GM21528 (cell line): ENCODE measurements around the gene EPHA10.
"Not testable (repeated sequence)": the region's sequence is repeated elsewhere in the genome, so short reads cannot be mapped to it uniquely, and the experiment has no call there.

Experiments
- ATAC-seq: cut with Tn5 transposase; IDR thresholded peaks from one replicate; pipeline ENCODE4 v1.9.1; 2021; ENCODE audit warnings: mild to moderate bottlenecking, moderate library complexity; ENCODE audit not compliant: unreplicated experiment, low FRiP score

The EPHA10 gene

GRCh38 chr1:37776946-37777516 is 12.1 kb upstream of the EPHA10 start:
- ATAC-seq, result no peak

- not testable (repeated sequence) for ATAC-seq
Observed at GRCh38 chr1:37771440-37771839, 6.5 kb upstream of the EPHA10 start.

DNA sequence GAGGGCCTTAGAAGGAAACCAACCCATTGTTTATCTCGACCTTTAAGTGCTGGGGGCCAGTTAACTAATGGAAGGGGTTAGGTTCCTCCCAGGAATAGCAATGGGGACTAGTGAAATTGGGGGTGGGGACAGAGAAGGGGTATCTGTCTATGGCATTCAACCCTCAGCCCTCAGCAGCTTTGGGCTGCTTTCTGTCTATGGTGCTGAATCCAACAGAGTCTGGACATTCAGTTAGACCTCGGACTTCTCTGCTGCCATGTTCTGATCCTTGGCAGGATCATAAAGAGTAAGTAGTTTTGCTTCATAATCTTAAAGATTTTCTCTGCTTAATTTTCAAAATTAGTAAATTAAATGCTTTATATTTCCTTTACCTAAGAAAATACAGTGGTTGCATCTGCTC is 2.6 kb upstream of the EPHA10 start:
- ATAC-seq, result no peak

DNA sequence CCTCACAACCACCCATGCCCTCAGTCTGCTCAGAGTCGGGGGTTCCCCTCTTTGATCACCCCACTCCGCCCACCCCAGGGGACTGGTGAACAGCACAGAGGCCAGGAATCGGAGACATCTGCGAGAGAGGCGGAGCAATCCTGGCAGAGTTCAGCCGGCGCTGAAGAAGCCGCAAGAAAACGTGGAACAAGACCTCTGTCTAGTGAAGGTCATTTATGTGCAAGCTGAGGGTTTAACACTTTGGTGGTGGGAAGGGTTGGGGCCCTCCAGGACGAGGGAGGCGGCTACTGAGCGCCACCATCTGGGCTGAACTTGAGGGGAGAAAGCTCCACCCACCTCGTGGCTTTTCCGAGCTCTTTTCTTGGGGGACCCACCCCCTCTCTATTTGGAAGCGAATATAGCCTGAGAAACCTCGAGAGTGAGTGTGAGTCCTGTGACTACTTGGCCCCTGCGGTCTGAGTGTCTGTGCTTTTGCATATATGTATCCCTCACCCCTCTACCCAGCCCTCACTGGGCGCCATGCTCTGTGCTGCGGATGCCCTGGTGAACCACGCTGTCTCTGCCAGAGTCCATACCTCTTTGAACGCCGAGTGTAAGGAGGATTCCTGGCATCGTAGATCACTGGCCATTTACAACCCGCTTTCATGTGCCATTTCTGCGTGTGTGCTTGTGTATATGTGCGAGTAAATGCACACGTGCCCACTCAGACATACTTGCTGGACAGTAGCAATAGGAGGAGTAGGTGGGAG is 1.2 kb upstream of the EPHA10 start:
- no peak for ATAC-seq

DNA sequence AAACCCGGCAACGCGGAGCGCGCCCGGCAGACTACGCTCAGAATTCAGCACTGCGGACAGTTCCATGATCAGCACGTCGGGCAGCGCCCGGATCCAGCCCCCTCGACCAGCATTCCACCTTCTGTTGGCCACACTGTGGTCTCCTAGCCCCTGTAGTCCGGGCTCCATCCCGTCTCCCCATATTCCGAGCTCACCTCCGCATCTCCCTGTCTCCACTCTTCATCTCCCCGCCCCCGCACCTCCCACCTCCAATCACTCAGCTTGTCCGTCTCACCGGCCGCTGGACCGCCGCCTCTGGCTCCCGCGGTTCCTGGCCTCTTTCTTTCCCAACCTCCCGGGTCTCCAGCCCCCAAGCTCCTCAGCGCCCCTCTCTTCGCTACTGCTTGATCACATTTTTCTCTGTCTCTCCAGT is 500 bp downstream of the EPHA10 start:
- no peak for ATAC-seq

GRCh38 chr1:37763791-37764413 is 1.0 kb downstream of the EPHA10 start:
- no peak for ATAC-seq

DNA sequence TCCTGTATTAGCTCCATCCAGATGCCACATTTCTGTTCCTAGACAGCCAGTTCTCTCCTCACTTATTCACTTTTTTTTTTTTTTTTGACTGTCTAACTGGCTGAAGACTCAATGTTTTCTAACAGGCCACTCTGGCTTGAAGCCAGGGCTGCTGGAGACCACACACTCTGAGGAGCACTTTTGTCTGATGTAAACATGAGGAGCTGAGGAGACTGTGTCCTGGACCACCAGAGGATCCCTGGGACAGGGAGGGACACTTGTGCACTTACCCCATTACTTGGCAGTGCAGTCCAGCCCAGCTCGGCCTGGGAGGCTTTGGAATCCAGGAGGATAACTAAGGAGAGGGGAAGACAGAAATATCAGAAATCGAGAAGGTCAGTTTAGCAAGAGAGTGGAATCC is 2.4 kb downstream of the EPHA10 start:
- no peak for ATAC-seq

GRCh38 chr1:37761416-37762095 is 3.4 kb downstream of the EPHA10 start:
- ATAC-seq, result no peak

- ATAC-seq, result no peak
Observed at GRCh38 chr1:37759451-37759850, 5.5 kb downstream of the EPHA10 start.

DNA sequence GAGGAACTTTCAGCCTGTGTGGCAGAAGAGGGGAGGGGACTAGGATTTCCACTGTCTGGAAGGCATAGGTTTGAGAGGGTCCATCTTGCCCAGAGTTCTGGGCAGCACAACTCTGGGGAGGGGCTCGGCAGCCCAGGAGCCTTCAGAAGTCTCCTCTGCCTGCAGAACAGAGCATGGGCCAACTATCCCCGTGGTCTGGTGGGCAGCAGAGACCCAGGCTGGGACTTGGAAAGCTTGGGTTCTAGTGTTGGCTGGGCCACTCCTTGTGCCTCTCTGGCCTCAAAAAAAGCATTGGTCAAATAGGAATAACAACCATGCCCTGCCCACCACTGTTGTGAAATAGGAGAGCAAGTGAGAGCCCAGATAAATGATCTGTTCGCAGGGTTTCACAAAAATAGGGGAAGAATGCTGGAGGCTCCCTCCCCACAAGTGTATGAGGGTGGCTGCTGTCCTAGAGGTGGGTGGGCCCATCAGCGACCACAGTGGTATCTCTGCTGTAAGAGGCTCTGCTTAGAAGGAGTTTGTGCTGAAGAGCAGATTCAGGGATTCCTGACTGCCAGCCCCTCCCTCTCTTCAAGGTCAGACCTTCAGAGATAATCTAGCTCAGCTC is 8.9 kb downstream of the EPHA10 start:
- no peak for ATAC-seq

GRCh38 chr1:37755290-37755689 is 9.6 kb downstream of the EPHA10 start:
- ATAC-seq, result no peak

DNA sequence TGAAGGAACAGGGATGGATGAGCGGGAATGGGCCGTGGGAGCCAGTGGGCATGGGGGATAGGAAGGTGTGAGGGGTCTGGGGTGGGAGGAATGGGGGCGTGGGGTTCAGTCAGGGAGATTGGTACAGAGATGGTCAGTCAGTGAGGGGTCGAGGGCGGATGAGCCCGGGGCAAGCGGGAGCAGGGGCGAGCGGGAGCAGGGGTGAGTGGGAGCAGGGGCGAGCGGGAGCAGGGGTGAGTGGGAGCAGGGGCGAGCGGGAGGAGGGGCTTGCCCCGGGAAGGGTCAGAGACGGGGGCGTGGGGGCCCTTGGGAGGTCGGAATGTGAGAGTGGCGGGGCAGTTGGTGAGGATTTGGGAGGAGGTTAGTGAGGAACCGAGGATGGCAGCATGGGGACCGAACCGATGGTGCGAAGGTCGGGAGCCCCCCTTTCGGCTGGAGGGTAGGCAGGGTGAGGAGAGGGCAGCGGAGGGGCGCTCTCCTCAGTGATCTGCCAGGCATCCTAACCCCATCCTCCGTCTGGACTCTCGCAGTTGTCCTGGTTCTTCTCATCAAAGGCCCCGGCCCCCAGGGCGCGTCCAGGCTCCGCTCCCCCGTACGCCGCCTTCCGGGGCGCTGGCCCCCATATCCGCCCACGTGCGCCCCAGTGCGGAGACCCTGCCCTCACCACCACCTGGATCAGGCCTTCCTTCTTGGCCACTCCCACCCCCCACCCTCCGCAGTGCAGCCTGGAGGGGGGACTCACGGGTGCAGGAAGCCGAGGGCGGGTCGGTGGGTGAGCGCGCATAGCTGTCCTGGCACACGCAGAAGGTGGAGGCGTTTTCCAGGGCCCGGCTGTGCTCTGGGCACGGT is 11.2 kb downstream of the EPHA10 start:
- no peak for ATAC-seq

GRCh38 chr1:37752583-37753471 is 12.1 kb downstream of the EPHA10 start:
- ATAC-seq, result no peak

- ATAC-seq, result no peak
Observed at GRCh38 chr1:37752213-37752582, 12.7 kb downstream of the EPHA10 start.

DNA sequence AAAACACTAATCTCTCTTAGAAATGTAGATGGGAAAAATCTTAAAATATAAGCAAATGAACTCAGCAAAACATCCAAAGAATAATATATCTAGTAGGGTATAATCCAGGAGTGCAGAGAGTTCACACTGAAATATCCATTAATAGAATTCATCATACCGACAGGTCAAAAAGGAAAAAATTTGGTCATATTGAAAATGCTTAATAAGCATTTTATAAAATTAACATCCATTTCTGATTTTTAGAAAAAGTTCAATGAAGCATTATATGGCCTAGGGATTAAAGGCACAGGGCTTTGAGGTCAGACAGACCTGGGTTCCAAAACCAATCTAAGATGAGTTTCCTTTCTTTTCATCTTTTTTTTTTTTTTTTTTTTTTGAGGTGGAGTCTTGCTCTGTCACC is 16.4 kb downstream of the EPHA10 start:
- no peak for ATAC-seq

DNA sequence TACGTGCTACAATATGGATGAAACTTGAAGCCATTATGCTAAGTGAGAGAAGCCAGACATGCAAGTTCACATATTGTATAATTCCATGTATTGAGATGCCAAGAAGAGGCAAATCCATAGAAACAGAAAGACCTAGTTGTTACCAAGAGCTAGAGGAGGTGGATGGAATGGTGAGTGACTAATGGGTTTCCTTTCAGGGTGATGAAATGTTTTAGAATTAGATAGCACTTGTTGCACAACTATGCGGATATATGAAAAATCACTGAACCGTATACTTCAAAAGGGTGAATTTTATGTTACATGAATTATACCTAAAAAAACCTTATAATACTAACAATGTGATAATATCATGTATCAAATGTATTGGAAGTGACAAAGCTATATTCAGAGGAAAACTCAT is 18.1 kb downstream of the EPHA10 start:
- no peak for ATAC-seq

GRCh38 chr1:37741662-37742061 is 23.3 kb downstream of the EPHA10 start:
- no peak for ATAC-seq

DNA sequence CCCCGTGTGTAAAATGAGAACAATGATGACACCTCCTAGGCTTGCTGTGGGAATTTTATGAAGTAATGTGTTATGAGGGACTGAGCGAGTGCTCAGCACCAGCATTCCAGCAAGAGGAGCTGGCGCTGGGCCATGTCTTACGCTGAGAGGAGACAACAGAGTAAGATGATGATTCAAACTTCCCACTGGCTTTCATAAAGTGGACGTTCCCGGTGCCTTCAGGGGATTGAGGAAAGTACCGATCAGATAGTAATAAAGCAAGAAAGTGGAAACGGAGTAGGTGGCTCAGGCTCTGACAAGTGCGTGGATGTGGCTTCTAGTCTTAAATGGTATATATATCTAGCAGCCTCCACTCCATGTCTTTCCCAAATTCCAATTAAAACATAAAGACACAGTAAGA is 23.8 kb downstream of the EPHA10 start:
- ATAC-seq, result no peak

DNA sequence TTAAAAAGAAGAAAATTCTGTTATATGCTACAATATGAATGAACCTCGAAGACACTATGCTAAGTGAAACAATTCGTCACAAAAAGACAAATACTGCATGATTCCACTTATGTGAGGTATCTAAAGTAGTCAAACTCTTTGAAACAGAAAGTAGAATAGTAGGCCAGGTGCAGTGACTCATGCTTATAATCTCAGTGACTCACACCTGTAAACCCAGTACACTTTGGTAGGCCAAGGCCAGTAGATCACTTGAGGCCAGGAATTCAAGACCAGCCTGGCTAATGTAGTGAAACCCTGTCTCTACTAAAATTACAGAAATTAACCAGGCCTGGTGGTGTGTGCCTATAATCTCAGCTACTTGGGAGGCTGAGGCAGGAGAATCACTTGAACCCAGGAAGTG is 25.7 kb downstream of the EPHA10 start:
- no peak for ATAC-seq
